Hematopoietic multipotent progenitor cell treated with erythropoietin and hydrocortisone succinate and interleukin-3 and kit ligand, for 6 days (in vitro differentiated cells): ENCODE measurements around the gene BCL7A.
A peak's percentile ranks its signal among the peaks of the same experiment; 100 is the strongest.

Experiments used
- DNase-seq: peaks from one replicate; pipeline ENCODE4 v3.0.0-alpha.2; 2015

The BCL7A gene

DNA sequence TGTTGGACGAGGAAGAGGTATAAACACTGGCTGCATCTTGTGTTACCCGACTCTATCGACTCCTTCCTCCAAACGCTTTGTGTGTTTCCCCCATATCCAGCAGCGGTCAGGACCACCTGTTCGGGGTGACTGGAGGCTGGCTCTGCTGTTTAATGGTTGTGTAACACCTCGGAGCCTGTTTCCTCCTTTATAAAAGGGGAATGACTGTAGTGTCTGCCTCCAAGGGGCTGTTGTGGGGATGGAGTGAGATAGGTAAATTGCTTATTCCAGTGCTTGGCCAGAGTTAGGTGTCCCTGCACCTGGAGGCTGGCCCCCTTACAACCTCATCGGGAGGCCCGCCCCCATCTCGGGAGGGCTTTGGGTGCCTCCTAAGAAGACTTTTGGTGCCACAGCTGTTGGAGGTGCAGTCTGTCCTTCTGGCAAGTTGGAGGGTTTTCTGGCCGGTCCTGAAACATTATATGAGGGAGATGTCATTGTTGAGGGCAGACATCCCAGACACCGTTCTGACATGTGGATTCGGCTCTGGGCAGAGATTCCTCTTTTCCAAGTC lies 57.9 kb downstream of the BCL7A start:
- DNase-seq = peak; percentile 58

DNA sequence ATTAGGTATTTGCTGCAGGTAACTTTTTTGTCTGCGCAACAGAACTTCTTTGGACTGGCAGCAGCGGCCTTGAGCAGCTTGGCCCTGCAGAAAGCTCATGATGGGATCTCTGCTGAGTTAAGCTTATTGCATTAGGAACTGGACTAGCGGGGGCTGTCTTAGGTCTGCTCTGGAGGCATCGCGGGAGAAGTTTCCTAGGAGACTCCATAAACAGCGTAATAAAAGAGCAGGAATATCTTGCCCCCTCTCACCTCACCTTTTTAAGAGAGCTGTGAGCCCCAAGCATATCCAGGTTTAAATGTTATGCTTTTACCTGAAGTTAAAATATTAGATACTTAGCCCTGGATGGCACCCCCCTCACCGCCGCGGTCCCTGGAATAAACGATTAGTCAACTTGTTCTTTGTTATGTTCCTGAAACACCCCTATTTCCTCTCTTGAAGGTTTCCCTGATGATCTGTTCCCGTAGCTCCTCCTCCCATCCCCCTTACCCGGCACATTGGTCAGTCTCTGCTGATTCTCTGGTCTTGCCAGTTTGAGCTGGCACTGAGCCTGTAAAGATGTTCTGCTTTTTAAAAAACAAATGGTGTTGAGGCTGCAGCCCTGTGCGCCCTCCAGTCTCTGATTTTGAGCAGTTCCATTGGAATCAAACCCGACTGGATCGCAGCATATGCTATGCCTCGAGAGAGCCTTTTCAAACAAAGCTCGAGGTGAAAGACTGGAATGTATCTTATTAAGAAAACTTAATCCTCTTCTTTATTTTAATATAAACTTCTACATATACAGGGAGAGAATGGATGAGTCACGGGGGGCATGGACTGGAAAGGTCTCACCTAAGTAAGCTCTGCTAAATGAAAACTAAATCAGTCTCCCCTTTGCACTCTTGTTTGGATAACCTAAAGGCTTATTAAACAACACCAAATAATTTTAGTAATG lies 58.7 kb downstream of the BCL7A start:
- DNase-seq = peak; percentile 89

DNA sequence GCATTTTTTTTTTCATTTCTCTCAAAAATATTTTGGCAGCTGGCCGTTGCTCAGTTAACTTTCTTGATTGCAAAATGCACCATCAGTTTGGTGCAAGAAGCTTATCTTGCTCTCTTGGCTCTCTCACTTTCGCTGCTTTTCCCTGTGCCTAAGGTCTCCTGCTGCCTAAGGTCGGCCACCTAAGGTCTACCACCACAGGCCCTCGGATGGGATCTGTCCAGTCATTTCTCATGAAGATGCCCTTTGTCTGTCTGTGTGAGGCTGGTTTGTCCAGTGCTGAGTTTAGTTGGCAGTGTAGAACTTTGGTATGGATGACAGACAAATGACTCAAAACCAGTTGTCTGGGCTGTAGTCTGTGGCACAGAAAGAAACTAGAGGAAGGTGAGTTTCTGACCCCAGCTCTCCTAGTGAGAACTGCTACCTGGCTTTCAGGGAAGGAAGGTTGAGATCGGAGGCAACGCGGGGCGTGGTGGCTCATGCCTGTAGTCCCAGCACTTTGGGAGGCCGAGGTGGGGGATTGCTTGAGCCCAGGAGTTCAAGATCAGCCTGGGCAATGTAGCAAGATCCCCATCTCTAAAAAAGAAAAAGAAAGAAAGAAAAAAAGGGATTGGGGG lies 59.5 kb downstream of the BCL7A start:
- DNase-seq = peak; percentile 69

DNA sequence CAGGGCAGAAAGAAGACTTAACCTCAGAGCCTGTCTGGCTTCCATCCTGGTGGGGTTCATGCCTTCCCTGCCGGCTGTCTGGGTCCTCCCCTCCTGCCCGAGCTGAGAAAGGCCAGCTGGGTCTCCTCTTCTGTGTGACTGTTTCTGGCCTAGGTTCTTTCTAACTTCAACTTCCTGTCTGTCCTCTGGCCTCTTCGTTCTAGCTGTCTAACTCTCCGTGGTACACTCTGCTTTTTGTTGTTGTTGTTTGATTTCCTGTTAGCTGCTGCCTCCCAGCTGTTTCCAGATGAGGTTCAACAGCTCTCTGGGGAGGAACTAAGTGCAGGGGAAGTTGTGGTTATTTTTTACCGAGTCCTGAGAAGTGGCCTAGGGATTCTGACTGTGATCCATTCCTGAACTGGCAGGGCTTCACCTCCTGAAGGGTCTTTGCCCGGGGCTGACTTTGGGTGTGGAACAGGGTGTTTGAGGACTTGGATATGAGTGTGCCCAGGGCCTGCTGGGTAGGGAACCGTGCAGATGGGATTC lies 60.1 kb downstream of the BCL7A start:
- DNase-seq = peak; percentile 77

DNA sequence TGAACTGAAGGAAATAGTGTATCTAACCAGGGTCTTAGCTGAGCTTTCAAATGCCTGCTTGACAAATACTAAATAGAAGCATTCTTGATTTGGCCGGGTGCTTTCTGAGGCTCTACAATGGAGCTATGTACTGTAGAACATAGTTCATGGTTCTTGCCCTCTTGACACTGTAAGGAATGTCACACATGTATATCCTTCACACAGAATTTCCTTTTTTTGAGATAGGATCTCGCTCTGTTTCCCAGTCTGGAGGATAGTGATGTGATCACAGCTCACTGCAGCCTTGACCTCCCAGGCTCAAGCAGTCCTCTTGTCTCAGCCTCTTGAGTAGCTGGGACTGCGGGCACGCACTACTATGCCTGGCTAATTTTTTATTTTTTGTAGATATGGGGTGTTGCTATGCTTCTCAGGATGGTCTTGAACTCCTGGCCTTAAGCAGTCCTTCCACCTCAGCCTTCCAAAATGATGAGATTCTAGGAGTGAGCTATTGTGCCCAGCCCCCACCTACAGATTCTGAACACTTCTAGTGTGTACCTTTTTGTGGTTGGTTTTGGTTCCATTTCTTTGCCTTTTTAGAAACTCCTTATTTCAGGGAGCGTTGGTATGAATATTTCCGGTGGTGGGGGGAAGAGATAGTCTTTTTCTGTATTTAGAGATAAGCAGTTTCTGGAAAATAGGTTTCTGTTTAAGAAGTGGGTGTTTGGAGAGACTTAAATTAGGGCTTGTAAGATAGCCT lies 61.1 kb downstream of the BCL7A start:
- DNase-seq = peak; percentile 88

DNA sequence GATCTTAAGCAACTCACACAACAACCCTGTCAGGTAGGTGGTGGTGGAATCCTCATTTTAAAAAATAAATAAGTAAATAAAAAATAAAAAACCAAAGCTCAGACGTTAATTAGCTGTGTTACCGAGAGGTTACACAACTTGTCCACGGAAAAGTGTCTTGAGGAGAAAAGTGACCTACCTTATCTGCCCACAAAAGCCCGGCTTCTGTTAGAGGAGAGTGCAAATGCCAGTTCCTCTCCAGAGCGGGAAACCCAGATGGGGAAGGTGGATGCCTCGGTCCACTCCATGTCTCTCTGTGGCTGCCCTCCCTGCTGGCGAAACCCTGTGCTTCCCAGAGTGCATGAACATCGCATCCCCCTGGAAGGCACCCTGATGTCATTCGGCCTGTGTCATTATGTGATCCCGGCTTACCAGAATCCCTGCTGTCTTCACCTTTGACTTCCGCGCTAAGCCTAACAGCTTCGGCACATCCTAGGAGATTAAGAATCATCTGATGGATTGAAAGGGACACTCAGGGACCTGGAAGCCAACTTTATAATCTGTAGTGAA lies 63.2 kb downstream of the BCL7A start:
- DNase-seq = peak; percentile 51

DNA sequence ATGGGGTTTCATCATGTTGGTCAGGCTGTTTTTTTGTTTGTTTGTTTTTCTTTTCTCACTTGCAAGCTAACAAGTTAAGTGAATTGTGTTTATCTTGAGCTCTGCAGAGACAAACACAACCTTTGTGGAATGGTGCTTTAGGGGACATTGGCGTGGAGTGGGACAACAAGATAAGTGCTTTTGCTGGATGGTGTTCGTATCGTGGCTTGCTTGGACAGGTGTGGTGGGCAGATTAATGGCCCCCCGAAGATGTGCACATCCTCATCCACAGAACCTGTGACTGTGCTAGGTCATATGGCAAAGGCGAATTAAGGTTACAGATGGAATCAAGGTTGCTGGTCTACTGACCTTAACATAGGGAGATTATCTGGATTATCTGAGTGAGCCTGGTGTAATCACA lies 63.9 kb downstream of the BCL7A start:
- DNase-seq = peak; percentile 73

DNA sequence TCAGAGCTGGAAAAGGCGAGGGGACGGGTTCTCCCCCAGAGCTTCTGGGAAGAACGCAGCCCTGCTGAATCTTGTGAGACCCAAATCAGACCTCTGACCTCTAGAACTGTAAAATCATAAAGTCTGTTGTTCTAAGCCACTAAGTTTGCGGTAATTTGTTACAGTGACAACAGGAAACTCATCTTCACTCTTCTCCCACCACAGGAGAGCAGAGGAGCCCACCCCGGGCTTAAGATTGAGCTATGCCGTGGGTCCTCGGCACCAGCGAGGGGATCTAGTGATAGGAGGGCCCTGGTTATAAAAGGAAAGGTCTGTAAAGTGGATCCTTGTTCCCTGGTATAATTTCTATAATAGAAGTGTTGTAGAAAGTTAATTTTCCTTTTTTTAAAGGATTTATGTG lies 64.4 kb downstream of the BCL7A start:
- no peak for DNase-seq

DNA sequence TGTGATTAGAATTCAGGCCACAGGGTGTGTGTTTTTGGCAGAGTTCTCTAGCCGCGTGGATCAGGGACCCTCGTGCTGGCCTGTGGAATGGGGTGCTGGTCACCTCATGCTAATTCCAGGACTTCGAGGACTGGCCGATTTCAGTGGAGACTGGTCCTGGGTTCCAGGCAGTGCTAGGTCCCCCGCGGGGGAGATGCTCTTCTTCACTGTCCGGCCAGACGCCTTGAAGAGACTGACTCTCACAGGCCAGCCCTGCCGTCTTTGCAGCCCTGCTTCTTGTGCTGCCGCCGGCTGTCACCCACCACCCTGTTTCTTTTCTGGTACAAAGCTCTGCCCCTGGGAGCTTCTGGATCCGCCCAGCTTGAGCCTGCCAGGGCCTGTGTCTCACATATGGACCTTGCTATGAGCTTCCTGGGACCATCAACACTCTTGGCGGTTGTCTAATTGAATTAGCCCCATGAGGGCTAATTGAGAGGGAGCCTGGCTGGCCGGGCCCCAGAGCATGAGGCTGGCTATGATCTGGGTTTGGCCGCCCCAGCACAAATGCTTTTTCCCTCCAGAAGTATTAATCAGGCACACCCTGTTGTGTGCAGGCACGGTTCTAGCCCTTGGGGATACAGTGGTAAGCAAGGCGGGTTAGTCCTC lies 65.1 kb downstream of the BCL7A start:
- no peak for DNase-seq

DNA sequence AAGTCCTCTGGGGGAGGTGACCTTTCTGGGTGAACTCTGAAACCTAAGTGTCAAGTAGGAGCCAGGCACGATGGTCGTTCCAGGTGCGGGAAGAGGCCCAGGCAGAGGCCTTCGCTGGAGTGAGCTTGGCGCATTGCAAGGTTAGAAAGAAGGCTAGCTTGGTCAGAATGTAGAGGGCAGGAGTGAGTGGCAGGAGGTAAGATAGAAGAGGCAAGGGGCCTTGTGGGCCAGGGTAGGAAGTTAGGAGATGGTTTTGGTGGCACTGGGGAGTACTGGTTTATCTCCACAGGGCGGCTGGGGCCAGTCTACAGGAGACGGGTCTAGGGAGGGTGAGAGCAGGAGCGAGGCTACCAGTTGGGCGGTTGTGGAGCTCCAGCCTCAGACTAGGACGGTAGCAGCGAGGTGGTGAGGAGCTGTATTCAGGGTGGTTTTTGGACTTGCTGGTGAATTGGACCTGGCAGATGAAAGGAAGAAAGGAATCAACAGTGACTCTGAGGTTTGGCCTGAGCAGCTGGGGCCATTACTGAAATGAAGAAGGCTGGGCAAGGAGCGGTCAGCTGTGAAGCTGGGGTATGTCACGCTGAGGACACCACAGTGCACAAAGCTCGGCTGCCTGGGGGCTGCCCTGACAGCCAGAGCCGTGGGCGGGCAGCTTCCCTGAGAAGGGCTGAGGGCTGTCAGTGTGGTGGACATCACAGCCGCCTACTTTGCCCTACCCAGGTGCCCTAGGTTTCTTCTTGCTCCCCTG lies 65.9 kb downstream of the BCL7A start:
- peak; percentile 70 for DNase-seq

DNA sequence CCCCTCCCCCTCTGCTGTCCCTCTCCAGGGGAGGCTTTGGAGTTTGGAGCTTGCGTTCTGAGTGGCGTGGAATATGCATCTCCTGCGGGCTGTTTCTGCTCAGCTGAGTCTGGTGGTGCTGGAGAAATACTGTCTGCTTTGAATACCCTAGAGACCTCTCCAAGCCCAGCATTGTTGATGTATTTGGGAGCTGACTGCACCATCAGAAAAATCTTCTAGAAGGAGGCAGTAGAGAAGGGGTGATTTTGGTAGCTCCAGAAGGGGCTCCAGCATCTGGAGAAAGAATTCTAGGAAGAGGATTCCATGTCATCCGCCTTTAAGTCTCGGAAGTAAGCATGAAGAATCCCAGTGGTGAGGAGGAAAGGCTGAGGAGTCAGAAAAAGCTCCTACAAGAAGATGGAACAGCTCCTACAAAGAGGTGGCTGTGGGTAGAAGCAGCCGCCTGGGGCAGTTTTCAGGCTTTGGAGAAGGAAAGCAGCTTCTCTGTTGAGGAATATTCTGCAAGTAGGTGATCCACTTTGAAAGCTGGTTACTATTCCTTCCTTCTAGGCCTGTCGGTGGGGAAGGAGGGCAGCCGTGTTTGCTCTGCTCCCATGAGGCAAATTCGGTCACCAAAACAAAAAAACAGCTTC lies 66.6 kb downstream of the BCL7A start:
- DNase-seq = no peak

DNA sequence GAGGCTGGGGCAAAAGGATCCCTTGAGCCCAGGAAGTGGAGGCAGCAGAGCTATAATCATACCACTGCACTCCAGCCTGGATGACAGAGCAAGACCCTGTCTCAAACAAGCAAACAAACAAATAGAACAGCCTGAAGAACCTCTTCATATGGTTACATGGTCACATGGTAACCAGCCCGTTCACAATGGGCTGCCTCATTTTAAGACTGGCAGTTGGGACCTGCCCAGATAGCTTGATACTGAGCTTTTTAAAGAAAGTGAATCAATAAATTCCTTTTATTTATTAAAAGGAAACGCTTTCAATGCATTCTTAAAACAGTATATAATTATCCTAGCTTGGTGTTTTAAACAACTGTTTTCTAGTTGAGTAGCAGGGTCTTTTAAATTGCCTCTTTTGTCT lies 67.4 kb downstream of the BCL7A start:
- DNase-seq = peak; percentile 66

DNA sequence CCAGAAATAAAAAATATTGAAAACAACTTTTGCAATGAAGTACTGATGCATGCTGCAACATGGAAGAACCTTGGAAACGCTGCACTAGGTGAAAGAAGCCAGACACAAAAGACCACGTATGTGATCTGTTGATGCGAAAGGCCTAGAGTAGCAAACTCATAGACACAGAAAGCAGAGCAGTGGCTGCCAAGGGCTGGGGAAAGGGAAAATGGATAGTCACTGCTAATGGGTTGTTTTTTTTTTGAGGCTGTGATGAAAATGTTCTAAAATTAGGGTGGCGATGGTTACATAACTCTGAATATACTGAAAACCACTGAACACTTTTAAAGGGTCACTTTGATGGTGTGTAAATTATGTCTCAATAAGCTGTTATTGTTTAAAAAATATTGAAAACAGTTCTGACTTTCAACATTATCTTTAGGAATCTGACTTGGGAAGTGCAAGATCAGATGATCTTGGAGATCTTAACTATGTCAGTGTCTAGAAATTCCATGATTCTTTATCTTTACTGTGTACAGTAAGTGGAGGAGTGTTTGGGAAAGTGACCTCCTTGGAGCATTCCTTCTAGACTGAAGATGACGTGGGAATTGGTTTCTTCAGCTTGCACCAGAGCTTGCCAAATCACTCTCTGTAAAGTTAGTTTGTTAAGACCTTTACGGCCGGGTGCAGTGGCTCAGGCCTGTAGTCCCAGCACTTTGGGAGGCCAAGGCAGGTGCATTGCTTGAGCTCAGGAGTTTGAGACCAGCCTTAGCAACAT lies 69.3 kb downstream of the BCL7A start:
- no peak for DNase-seq

DNA sequence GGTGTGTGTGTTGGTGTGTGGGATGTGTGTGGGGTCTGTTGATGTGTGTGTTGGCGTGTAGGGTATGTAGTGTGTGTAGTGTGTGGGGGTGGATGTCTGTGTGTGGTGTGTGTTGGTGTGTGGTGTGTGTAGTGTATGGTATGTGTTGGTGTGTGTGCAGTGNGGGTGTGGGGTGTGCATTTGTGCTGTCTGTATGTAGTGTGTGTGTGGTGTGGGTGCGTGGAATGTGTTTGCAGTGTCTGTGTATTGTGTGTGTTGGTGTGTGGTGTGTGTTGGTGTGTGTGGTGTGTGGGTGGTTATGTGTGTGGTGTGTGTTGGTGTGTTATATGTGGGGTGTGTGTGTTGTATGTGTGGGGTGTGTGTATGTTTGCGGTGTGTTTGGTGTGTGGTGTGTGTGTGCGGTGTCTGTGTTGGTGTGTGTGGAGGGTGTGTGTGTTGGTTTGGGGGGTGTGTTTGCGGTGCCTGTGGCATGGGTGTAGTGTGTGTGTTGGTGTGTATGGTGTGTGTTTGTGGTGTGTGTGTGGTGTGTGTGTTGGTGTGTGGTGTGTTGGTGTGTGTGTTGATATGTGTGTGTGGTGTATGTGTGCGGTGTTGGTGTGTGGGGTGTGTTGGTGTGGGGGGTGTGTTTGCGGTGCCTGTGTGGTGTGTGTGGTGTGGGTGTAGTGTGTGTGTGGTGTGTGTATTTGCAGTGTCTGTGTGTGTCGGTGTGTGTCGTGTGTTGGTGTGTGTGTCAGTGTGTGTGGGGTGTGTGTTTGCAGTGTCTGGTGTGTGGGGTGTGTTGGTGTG lies 71.6 kb downstream of the BCL7A start:
- no peak for DNase-seq

DNA sequence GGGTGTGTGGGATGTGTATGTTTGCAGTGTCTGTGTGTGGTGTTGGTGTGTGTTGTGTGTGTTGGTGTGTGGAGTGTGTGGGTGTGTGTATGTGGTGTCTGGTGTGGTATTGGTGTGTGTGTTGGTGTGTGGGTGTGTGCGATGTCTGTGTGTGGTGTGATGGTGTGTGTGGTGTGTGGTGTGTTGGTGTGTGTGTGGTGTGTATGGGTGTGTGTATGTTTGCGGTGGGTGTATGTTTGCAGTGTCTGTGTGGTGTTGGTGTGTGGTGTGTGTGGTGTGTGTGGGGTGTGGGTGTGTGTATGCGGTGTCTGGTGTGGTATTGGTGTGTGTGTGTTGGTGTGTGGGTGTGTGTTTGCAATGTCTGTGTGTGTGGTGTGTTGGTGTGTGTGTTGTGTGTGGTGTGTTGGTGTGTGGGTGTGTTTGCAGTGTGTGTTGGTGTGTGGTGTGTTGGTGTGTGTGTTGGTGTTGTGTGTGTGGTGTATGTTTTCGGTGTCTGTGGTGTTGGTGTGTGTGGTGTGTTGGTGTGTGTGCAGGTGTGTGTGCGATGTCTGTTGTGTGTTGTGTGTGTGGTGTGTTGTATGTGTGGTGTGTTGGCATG lies 72.6 kb downstream of the BCL7A start:
- DNase-seq = no peak

DNA sequence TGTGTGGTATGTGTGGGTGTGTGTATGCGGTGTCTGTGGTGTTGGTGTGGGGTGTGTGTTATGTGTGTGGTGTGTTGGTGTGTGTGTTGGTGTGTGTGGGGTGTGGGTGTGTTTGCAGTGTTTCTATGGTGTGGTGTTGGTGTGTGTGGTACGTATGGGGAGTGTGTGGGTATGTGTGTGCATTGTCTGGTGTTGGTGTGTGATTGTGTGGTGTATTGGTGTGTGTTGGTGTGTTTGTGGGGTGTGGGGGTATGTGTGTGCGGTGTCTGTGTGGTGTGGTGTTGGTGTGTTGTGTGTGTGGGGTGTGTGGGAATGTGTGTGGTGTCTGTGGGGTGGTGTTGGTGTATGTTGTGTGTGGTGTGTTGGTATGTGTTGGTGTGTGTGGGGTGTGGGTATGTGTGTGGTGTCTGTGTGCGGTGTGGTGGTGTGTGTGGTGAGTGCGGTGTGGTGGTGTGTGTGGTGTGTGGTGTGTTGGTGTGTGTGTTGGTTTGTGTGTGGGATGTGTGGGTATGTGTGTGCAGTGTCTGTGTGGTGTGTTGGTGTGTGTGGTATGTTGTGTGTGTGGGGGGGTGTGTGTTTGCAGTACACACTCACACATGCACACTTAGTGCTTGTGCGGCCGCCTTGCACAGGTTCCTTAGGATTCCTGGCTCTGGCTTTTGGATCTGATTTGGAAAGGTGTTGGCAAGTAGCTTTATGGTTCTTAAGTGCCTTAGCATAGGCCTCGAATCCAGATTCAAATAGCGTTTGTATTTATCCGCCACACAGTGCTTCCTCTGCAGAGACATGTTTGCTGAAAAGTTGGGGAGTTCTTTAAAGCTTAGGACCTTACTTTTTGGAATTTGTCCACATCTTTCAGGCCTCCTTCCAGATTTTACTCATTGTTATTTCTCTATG lies 73.3 kb downstream of the BCL7A start:
- peak; percentile 67 for DNase-seq

DNA sequence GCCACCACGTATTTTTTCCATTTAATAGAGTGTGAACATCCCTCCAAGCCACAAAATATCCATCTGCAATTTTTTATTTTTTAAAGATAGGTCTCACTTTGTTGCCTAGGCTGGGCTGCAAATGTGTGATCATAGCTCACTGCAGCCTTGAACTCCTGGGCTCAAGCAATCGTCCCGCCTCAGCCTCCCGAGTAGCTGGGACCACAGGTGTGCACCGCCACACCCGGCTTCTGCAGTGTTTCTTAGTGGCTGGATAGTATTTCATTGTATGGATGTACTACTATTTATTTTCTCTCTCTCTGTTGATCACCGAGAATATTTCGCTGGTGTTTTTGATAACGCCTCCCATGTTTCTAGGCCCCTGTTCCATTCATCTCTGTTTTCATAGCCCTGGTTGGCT lies 74.3 kb downstream of the BCL7A start:
- DNase-seq = no peak

DNA sequence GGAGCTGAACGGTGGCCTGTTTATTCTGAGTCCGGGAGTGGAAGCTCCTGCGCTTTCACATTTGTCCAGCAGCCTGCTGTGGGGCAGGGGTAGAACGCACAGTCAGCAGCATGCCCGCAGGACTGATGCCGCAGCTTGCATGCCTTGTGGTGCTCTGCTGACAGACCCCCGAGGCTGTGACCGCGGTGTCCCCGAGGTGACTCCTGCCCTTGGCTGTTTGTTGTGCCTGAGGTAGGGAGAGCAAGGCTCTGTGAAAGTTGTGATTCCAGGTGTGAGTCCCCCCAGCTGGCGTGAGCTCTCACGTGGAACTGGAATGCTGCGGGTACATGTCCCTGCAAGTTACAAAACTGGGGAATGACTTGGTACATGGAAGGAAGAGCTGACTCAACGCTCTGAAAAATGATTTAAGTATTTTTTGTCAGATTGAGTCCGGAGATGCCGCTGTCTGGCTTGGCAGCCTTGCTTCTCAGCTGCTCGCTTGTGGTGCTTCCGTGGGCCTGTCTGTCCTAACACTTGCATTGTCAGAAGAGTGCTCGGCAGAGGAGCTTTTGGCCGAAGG lies 75.0 kb downstream of the BCL7A start:
- DNase-seq = peak; percentile 39
